Keratinocyte (primary cell): ENCODE measurements around the gene LHX5. TPM values are rescaled to one million over a fixed set of nuclear protein-coding genes. Genes with fewer than 3 reads are reported as not detected.

Experiments used
- DNase-seq: peaks from one replicate; pipeline ENCODE4 v3.0.0-alpha.2; 2011; ENCODE audit warnings: low read depth, missing footprints, low spot score
- FAIRE-seq: peaks from 2 replicates; lab custom pipeline; 2011; peaks lifted over from hg19 to GRCh38; lab: Jason Lieb, UNC
- H2AFZ ChIP-seq: 2 replicates; pipeline ENCODE4 v1.6.0; 2012; ENCODE audit warnings: low read length, control low read depth, inconsistent platforms; ENCODE audit not compliant: control insufficient read depth
- H3K27ac ChIP-seq: 2 replicates; pipeline ENCODE4 v1.5.1; 2011; ENCODE audit warnings: low read length; ENCODE audit not compliant: control insufficient read depth, insufficient read depth
- H3K27me3 ChIP-seq: 3 replicates; pipeline ENCODE4 v1.6.0; 2011; ENCODE audit warnings: low read length; ENCODE audit not compliant: control insufficient read depth, insufficient read depth; ENCODE audit errors: extremely low read depth
- H3K36me3 ChIP-seq, 2 experiments: 2 replicates in 1 of 2; 3 replicates in 1 of 2; pipeline ENCODE4 v1.5.1; 2011; ENCODE audit warnings: low read length in 2 of 2, mild to moderate bottlenecking in 1 of 2; ENCODE audit not compliant: control insufficient read depth in 2 of 2, insufficient read depth in 2 of 2; ENCODE audit errors: extremely low read depth in 1 of 2
- H3K4me1 ChIP-seq: 3 replicates; pipeline ENCODE4 v1.5.1; 2011; ENCODE audit warnings: low read length; ENCODE audit not compliant: control insufficient read depth, insufficient read depth; ENCODE audit errors: extremely low read depth
- H3K4me2 ChIP-seq: 3 replicates; pipeline ENCODE4 v1.6.0; 2011; ENCODE audit warnings: low read depth, low read length; ENCODE audit not compliant: control insufficient read depth, insufficient read depth; ENCODE audit errors: extremely low read depth
- H3K4me3 ChIP-seq, 3 experiments: fragments of 200-600 bp in 1 of 3; sonication (generic) in 1 of 3; 2 replicates in 2 of 3; 3 replicates in 1 of 3; pipeline ENCODE4 v1.5.1; 2011 to 2016; ENCODE audit warnings: low read length in 3 of 3, mild to moderate bottlenecking in 3 of 3, control low read depth in 2 of 3, inconsistent platforms in 1 of 3, low read depth in 1 of 3, mixed read lengths in 1 of 3, mixed run types in 1 of 3, moderate library complexity in 1 of 3; ENCODE audit not compliant: control insufficient read depth in 2 of 3, insufficient read depth in 2 of 3; ENCODE audit errors: extremely low read depth in 1 of 3
- H3K79me2 ChIP-seq: 2 replicates; pipeline ENCODE4 v1.6.0; 2012; ENCODE audit warnings: low read length; ENCODE audit not compliant: control insufficient read depth, insufficient read depth
- H3K9ac ChIP-seq: 3 replicates; pipeline ENCODE4 v1.6.0; 2011; ENCODE audit warnings: low read length; ENCODE audit not compliant: control insufficient read depth, insufficient read depth; ENCODE audit errors: extremely low read depth
- H3K9me1 ChIP-seq: 3 replicates; pipeline ENCODE4 v1.6.0; 2011; ENCODE audit warnings: low read length; ENCODE audit not compliant: control insufficient read depth, insufficient read depth; ENCODE audit errors: extremely low read depth
- H3K9me3 ChIP-seq: 2 replicates; pipeline ENCODE4 v1.5.1; 2012; ENCODE audit warnings: low read depth, low read length; ENCODE audit not compliant: control insufficient read depth
- H4K20me1 ChIP-seq: 3 replicates; pipeline ENCODE4 v1.6.0; 2011; ENCODE audit warnings: low read length; ENCODE audit not compliant: control insufficient read depth, insufficient read depth; ENCODE audit errors: extremely low read depth
- EZH2 ChIP-seq: IDR thresholded peaks from one replicate; pipeline ENCODE4 v1.6.1; 2012; ENCODE audit warnings: inconsistent platforms, mild to moderate bottlenecking, low read length, moderate library complexity
- dilution Hi-C: fragments of 300-500 bp; cut with MboI; formaldehyde crosslinking; loops from one replicate; pipeline ENCODE4 v1.7.0; 2020; ENCODE audit warnings: low sequenced_read_pairs; ENCODE audit not compliant: extremely low pct_ligation_motif_present
- polyA plus RNA-seq, 5 experiments: library from polyadenylated mRNA; depleted of rRNA in 3 of 5; stranded (reverse) in 3 of 5; stranded (forward) in 1 of 5; unstranded in 1 of 5; fragments of >200 nt; gene quantifications; 1 replicate in 1 of 5; 2 replicates in 3 of 5; 3 replicates in 1 of 5; pipeline versions ENCODE4 v1.2.1 to v1.2.3, GENCODE V29; 2011 to 2012; ENCODE audit warnings: missing spikeins in 2 of 5, low read depth in 1 of 5, low replicate concordance in 1 of 5
- TF ChIP-seq, protein P1 (sequence below), 3 experiments: IDR thresholded peaks in 1 of 3; conservative IDR thresholded peaks in 1 of 3; optimal IDR thresholded peaks in 1 of 3; 2 replicates in 2 of 3; 3 replicates in 1 of 3; pipeline versions ENCODE3 to v1.5.1; 2011; ENCODE audit warnings: low read length in 3 of 3, mild to moderate bottlenecking in 3 of 3, moderate library complexity in 2 of 3, control low read depth in 1 of 3, inconsistent platforms in 1 of 3; ENCODE audit not compliant: insufficient read depth in 2 of 3; ENCODE audit errors: extremely low read depth in 1 of 3

The LHX5 gene
- polyA plus RNA-seq, 1 donor (not counting 4 experiments of a cell fraction or from before 2014, with no cell fraction given), result 0.04 TPM

- no peak overlapping the region for H3K4me3 ChIP-seq
- H3K79me2 ChIP-seq, result no peaks in the 10 kb centered on the region
- DNase-seq (no peak), FAIRE-seq (no peak)
- peaks cover 26% of the 10 kb centered on the region for H3K27me3 ChIP-seq
- no peak overlapping the region for H2AFZ ChIP-seq
- H3K9me3 ChIP-seq, result no peaks in the 10 kb centered on the region
- H3K9ac ChIP-seq, result no peak overlapping the region
- dilution Hi-C loops, result no loop called here
- H3K27ac ChIP-seq, result no peak overlapping the region
- H4K20me1 ChIP-seq, result no peaks in the 10 kb centered on the region
- H3K4me2 ChIP-seq, result no peak overlapping the region
- H3K9me1 ChIP-seq, result no peaks in the 10 kb centered on the region
- no peaks in the 10 kb centered on the region for H3K4me1 ChIP-seq
- TF ChIP-seq EZH2, result no peak
- TF ChIP-seq, protein P1, sequence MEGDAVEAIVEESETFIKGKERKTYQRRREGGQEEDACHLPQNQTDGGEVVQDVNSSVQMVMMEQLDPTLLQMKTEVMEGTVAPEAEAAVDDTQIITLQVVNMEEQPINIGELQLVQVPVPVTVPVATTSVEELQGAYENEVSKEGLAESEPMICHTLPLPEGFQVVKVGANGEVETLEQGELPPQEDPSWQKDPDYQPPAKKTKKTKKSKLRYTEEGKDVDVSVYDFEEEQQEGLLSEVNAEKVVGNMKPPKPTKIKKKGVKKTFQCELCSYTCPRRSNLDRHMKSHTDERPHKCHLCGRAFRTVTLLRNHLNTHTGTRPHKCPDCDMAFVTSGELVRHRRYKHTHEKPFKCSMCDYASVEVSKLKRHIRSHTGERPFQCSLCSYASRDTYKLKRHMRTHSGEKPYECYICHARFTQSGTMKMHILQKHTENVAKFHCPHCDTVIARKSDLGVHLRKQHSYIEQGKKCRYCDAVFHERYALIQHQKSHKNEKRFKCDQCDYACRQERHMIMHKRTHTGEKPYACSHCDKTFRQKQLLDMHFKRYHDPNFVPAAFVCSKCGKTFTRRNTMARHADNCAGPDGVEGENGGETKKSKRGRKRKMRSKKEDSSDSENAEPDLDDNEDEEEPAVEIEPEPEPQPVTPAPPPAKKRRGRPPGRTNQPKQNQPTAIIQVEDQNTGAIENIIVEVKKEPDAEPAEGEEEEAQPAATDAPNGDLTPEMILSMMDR (optimal IDR thresholded peaks at IDR 0.05 in 1 of 3, IDR thresholded peaks at IDR 0.05 in 1 of 3, conservative IDR thresholded peaks at IDR 0.05 in 1 of 3; ENCODE audit: extremely low read depth in 1 of 3, insufficient read depth in 2 of 3, low read length in 3 of 3), result no peak
- H3K36me3 ChIP-seq, result no peaks in the 10 kb centered on the region
Observed at GRCh38 chr12:113443030-113443539, 28.6 kb downstream of the LHX5 start.

DNA sequence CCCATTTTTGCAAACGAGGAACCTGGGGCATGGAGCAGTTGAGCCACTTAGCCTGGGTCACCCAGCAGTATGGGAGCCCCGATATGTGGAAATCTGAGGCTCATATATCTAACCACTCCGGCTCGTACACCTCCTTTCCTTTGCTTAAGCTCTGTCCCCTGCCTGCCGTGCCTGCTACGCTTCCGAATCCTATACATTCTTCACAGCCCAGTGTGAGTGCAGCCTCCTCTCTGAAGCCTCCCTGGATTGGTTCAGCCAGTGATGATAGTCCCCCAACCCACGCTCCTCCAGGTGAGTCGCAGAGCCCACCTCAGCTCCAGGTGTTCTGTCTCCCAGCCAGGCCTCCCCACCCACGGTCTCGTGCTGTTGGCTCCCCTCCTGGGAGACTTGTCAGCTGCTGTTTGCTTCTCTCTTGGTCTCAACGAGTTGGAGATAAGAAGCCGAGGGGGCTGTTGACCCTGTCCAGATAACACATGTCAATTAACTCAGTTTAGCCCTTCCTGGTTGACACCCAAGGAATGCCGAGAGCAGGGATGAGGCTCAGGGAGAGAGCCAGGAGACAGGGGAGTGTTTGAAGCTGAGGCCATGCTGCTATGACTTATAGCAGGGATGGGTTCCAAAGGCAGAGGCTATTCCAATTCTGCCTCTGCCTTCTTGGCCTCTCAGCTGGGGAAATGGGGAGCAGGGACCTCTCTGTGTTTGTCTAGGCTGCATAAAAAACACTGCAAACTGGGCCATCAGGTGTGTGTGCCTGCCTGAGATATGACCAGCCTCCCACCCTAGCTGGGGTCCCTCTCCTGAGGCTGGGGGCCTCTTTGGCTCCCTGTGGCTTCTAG, 30.5 kb downstream of the LHX5 start:
- H3K79me2 ChIP-seq, result no peaks in the 10 kb centered on the region
- no peaks in the 10 kb centered on the region for H3K9me1 ChIP-seq
- FAIRE-seq, result no peak
- dilution Hi-C loops, result no loop called here
- TF ChIP-seq EZH2, result no peak
- TF ChIP-seq, protein P1 (optimal IDR thresholded peaks at IDR 0.05 in 1 of 3, IDR thresholded peaks at IDR 0.05 in 1 of 3, conservative IDR thresholded peaks at IDR 0.05 in 1 of 3; ENCODE audit: extremely low read depth in 1 of 3, insufficient read depth in 2 of 3, low read length in 3 of 3), result no peak
- H3K4me1 ChIP-seq, result no peaks in the 10 kb centered on the region
- H3K27ac ChIP-seq, result no peak overlapping the region
- no peak overlapping the region for H3K4me3 ChIP-seq
- H3K27me3 ChIP-seq, result peaks cover 21% of the 10 kb centered on the region
- H3K4me2 ChIP-seq, result no peak overlapping the region
- H3K36me3 ChIP-seq, result no peaks in the 10 kb centered on the region
- no peak overlapping the region for H2AFZ ChIP-seq
- H3K9me3 ChIP-seq, result no peaks in the 10 kb centered on the region
- H3K9ac ChIP-seq, result no peak overlapping the region
- DNase-seq, result no peak
- H4K20me1 ChIP-seq, result no peaks in the 10 kb centered on the region
